HG02588 (cell line): ENCODE results near the gene LBP.
"Not testable (repeated sequence)": the region's sequence is repeated elsewhere in the genome, so short reads cannot be mapped to it uniquely, and the experiment has no call there.

Experiments
- ATAC-seq: cut with Tn5 transposase; IDR thresholded peaks from one replicate; pipeline ENCODE4 v1.9.1; 2021; ENCODE audit warnings: mild to moderate bottlenecking, moderate library complexity; ENCODE audit not compliant: unreplicated experiment

The LBP gene

DNA sequence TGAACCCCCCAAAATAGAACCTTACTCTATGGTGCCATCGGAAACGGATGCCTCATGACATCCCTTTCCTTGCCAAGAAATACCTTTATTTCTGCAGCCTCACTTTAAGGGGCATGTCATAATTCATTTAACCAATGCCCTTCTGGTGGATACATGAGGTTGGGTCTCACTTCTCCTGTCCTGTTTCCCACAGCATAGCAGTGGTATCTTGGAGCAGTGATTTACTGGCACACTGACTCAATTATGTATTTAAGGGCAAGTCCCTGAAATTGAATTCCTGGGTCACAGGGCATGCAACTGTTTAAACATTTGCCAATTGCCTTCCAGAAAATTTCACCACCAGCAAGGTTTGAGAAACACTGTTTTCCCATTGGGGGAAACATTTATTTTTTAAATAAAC lies 639 bp upstream of the LBP start:
- no peak for ATAC-seq

DNA sequence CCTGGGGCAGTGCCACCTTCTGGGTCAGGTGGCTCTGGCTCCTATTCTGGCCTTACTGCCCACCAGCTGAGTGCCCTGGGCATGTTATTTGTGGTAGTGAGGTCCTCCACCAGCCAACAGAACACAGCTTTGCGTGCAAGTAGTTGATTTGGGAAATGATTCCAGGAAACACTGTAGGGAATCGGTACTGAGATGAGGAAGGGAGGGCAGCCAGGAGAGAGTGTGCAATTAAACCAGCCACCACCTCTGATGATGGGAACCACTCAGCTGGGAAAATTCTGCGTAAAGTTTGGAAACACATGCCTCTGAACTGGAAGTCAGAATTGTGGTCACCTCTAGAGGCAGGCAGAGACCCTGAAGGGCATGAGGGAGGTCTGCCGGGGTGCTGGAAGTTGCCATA lies 459 bp downstream of the LBP start:
- no peak for ATAC-seq

DNA sequence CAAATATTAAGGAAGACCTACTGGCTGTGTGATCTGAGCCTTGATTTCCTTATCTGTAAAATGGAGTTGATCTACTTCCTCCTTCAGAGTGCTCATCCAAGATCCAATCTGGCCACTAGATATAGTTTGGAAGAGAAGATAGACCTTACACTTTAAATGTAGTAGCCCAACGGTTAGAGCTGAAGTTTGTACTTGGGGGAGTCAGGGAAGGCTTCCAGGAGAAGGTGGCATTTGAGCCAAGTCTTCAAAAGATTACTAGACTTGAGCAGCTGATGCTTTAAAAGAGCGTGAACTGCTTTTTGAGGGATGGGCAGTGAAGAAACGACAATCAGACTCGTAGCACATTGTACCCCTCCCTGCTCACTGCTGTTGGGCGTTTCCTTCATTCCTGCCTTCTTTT lies 3.6 kb downstream of the LBP start:
- no peak for ATAC-seq

DNA sequence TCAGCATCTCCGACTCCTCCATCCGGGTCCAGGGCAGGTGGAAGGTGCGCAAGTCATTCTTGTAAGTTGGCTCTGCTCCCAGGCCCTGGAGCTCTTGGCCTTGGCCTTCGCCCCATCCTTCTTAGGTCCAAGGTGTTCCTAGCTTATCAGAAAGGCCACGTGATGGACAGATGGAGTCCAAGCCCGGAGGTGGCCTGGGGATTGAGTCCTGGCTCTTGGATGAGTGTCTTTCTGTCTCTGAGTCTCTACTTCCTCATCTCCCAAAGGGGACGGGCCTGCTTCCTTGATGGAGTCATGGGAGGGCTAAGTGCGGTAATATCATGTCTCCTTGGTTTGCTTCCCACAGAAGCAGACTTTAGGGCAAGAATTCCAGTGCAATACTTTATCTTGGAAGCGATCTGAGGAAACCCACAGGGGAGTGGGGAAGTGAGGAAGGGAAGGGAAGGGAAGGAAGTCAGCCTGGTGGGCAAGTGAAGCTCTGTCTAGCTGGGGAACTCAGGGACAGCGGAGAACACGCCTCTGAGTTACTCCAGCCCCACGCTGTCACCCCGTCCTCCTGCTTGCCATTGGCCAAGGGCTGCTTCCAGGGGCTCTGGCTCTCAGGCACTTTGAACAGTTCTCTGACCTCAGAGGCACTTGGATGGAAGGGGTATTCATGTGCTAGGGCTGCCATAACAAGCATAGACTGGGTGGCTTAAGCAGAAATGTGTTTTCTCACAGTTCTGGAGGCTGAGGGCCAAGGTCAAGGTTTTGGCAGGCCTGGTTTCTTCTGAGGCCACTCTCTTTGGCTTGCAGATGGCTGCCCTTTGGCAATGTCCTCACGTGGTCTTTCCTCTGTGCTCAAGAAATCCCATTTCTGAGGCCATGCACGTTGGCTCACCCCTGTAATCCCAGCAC lies 4.8 kb downstream of the LBP start:
- ATAC-seq = no peak

DNA sequence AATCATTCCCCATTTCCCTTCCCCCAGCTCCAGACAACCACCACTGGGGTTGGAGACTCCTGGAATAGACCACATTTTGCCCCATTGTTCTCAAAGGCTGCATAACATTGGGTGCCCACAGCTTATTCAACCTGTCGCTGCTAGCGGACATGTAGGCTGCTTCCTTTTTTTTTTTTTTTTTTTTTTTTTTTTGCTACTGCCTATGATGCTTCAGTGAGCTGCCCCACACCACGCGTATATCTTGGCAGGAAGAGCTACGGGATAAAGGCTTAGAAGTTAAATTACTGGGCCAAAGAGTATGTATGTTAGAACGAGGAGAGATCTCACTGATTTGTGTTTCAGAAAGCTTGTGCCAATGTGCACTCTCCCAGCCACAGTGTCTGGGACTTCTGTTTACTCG lies 7.0 kb downstream of the LBP start:
- no peak for ATAC-seq

DNA sequence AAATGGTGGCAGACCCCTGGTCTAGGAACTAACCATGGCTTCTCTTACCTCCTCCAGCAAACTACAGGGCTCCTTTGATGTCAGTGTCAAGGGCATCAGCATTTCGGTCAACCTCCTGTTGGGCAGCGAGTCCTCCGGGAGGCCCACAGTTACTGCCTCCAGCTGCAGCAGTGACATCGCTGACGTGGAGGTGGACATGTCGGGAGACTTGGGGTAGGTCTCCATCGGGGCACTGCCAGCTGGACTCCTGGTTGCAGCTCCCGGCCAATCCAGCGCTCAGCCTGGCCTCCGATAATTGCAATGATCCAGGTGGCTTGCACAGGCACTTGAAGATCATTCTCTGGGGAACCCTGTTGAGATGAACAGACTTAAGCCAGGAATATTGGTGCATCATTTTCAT lies 7.9 kb downstream of the LBP start:
- ATAC-seq = no peak

DNA sequence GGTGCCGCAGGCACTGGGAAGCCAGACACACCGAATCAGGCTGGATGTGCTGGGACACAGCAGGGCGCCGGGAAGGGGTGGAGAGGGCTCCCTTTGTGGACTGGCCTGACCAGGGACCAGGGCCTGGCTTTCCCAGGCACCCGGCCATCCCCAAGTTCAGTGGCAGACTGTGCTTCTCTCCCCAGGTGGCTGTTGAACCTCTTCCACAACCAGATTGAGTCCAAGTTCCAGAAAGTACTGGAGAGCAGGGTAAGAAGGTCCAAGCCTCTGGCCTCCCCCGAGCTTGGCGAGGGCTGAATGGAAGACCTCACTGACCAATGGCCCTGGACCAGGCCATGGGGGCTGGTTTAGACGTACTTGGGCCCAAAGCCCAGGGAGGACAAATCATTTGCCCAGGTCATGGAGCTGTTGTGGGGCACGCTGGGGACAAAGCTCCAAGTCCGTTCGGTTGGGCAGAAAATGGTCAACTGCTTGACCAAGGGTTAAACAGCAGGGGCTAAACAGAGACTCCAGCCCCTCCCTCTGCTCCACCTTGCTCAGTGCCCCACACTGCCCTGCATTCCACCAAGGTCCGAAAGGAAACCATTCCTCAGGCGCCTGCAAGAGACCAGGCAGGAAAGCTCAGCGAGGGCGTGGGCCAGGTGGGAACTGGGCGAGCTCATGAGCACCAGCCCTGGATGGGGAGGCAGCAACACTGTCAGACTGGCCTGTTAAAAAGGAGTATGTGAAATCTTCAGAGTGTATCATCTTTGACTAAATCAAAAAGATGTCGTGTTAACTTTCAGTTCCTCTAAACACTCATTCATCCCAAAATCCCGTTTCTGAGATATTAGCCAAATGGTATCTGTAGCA lies 9.1 kb downstream of the LBP start:
- ATAC-seq = no peak

DNA sequence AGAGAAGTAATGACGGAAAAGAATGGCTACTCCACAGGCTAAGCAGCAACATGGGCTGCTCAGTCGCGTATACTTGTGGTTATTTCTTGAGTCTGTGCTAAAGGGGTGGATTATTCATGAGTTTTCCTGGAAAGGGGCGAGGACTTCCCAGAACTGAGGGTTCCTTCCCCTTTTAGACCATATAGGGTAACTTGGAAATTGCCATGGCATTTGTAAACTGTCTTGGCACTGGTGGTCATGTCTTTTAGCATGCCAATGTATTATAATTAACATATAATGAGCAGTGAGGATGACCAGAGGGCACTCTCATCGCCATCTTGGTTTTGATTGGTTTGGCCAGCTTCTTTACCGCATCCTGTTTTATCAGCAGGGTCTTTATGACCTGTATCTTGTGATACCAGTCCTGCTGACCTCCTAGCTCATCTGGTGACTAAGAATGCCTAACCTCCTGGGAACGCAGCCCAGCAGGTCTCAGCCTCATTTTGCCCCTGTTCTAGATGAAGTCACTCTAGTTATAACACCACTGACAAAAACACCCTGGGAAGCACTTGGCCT lies 11.4 kb downstream of the LBP start:
- no peak for ATAC-seq

DNA sequence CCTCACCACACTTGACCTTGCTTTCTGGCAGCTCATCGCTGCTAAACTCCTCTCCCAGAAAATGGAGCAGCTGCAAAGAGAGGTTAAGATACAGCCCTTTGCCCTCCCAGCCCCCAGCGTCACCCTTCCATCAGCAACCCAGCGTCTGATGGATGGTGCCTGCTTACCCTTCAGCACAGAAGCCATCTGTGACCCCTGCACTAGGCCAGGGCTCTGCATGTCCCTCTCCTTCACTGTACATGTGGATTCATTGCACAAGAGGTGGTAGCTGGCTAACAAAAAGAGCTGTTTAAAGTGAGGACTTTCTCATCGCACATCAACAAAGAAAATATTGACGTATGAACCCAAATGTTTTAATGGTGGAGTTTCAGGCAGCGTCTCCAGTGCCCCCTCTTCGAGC lies 12.3 kb downstream of the LBP start:
- no peak for ATAC-seq

DNA sequence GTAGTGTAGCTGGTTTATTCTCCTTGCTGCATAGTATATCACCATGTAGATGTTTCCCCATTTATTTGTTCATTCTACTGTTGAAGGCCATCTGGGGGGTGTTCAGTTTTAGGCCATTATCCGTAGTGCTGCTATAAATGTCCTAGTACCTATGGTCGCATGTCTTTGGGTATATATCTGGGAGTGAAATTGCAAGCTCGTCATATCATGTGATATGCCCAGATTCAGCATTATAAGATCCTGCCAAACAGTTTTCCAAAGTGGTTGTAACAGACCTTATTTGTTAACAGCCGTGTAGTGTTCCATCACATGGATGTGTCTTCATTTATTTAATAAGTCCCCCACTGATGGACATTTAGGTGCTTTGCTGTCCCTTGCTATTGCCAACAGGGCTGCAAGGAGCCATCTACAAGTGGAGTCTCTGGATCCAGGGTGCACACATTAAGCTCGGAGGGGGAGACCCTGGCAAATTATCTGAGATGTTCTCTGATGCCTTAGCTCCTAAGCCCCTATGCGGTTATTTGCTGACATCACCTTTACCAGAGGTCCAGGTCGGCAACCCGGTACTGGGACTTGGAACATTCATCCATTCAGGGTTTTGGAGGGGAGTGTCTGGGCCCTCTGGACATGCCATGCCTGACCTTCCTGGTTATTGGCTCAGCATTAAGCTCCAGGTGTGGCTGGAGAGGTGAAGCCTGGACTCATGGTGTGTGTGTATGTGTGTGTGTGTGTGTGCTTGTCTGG lies 16.9 kb downstream of the LBP start:
- ATAC-seq = no peak

DNA sequence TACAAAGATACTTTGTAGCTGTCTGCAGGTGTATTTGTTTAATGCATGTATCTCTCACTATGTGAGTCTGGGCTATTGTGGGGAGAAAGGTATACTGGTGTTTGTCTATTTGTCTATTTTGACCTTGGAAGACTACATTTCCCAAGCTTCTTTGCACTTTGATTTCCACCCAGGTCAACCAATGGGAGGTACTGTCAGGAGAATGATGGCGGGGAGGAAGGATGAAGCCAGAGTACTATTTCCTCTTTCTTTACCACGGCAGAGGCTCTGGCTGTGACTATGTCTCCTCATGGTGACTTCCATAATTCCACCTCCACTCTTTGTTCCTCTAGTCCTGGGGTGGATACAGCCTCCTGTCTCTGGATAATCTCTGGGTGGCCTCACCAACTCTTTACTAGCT lies 23.1 kb downstream of the LBP start:
- no peak for ATAC-seq

DNA sequence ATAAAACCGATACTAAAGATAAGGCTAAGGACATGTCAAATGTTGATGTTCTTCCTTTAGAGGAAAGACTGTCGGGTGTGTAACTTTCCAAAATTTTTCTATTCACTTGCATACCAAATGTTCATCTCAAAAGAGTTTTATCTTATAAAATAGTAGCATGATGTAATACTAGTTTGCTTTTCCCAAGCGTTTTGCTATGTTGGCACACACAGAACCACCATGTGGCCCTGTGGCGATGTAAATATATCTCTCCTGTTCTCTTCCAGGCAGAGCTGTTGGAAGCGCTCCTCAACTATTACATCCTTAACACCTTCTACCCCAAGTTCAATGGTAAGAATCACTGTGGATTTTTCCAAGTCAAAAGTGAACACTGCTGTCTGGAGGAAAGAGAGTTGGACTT lies 26.5 kb downstream of the LBP start:
- no peak for ATAC-seq

DNA sequence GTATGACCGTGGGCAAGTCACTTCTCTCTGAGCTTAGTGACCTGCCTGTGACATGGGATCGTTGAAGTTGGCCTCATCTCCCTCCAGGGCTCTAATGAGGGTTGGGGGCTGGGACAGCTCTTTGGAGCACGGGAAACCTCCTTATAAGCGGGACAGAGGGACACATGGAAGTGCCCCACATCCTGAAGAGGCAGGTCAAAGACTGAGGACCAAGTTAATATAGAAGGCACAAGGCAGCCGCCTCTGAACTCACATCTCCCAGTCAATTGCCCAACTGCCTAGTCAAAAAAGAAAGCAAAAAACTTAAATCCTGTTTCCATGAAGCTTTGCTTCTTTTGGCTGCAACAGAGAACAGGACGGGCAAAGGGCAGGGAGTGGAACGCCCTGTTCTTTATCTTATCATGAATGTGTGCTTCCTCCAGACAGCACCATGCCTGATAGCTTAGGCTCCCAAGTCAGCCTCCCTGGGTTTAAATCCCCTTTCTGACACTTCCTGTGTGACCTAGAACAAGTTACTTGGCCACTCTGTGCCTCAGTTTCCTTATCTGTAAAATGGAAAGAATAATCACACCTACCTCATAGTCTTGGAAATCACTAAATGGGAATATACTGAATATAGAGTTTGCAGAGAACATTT lies 27.1 kb downstream of the LBP start:
- ATAC-seq = no peak

DNA sequence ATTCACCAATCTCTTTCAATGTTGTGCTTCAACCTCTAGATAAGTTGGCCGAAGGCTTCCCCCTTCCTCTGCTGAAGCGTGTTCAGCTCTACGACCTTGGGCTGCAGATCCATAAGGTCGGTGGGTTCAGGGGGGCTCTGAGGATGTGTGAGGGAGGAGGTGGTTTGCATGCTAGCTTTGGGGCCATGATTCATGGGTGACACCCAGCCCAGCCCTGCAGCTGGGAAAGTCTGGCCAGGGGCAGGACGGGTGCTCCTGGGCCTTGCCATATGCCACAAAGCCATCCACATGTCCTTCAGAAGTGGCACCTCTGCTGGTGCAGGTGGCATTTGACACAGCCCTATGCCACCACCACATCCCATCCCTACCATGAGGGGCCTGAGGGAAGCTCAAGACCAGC lies 27.6 kb downstream of the LBP start:
- ATAC-seq = no peak

DNA sequence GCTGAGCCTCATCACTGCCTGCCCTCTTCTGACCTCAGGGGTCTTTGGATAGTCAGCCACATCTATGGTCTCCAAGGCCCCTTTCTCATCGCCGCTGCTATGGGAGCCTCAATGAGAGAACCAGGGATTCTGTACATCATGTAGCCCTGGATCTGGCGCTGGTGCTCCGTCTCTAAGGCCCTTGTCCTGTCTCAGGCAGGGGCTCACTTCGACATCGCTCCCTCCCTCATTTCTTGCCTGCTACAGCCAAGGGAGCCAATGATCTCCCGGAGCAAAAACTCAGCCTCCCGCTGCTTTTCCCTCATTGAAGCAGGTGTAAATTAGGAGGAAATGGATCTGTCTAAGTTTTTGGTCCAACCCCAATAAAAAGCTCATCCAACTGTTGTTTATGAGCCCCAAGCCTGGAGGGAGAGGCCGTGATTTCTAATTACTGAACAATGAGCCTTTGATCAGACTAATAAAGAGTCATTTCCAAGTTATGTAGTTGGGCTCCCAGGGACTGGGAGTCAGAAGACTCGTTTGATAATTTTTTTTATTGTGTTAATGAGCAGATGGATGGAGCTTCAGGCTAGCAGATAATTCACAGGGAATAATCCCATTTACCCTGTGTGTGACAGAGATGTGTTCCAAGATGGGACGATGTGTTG lies 30.9 kb downstream of the LBP start:
- ATAC-seq = no peak

DNA sequence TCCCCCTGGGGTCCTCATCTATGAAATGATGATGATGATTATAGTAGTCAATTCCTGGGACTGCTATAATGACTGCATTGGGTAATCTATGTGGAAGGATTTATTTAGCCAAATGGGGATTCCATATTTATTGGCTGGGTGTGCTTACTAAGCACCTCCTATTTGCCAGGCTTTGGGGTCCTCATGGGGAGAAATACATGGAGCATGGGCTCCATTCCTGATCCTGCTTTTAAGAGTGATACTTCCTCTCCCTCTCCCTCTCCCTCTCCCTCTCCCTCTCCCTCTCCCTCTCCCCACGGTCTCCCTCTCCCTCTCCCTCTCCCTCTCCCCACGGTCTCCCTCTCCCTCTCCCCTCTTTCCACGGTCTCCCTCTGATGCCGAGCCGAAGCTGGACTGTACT lies 31.6 kb downstream of the LBP start:
- ATAC-seq = not testable (repeated sequence)

DNA sequence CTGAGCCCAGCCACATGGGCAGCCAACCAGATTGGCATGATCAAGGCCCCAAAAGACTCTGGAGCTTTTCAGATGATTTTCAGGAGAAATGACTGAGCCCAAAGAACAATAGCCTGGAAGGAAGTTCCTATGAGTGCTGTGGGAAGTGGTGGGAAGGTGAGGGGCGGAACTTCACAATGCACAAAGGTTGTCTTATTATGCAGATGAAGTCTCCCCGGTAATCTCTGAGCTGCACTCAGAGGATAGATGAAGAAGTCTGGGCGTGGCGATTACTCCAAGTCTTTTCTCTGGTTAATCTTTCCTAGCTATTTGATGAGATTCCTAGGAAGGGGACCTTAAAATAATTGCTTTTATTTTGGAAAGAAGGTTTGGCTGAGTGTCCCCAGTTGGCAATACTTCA lies 36.9 kb downstream of the LBP start:
- no peak for ATAC-seq

DNA sequence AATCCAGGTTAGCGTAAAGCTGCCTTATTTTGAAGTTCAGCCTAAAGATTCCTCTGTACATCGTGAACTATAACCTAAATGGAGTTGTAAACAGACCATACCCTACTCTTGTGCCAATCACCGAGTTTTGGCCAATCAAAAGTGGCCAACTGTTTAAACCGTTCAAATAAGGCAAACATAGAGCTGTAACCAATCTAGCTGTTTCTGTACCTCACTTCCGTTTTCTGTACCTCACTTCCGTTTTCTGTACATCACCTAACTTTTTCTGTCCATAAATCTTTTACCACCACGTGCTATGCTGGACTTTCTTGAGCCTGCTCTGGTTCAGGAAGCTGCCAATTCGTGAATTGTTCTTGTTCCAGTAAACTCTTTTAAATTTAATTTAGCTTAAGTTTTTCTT lies 39.7 kb downstream of the LBP start:
- ATAC-seq = no peak

DNA sequence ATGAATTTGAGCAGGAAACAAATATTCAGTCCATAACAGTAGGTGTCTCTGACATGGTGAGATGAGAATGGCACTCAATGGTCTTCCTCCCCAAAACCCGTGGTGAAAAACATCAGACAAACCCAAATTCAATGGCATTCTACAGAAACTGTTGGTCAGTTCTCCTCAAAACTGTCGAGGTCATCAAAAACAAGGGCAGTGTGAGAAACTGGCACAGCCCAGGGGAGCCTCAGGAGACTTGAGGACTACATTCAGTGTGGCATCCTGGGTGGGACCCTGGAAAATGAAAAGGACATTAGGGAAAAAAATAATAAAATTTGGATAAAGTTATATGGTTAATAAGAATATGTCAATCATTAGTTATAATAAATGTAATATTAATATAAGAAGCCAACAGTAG lies 40.6 kb downstream of the LBP start:
- no peak for ATAC-seq

DNA sequence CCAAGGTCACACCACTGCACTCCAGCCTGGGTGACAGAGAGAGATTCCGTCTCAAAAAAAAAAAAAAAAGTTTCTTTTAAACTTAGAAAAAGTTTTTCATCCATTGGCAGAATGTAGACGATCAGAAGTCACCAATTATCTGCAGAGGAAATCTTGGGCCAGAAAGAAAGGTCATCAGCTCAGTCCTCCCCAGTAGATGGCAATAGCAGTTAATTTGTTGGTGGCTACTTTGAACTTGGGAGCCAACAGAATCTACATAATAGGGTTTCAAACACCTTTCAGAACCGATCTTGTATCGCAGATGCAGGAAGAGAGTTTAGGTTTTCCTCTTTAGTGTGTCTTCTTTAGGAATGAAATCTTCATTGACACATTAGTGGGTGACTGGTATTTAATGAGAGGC lies 41.7 kb downstream of the LBP start:
- no peak for ATAC-seq
